GM21423 (cell line): ENCODE data around the gene VWCE.

Experiments used
- ATAC-seq: cut with Tn5 transposase; IDR thresholded peaks from one replicate; pipeline ENCODE4 v1.9.1; 2021; ENCODE audit warnings: mild to moderate bottlenecking, moderate library complexity; ENCODE audit not compliant: unreplicated experiment

VWCE gene

DNA sequence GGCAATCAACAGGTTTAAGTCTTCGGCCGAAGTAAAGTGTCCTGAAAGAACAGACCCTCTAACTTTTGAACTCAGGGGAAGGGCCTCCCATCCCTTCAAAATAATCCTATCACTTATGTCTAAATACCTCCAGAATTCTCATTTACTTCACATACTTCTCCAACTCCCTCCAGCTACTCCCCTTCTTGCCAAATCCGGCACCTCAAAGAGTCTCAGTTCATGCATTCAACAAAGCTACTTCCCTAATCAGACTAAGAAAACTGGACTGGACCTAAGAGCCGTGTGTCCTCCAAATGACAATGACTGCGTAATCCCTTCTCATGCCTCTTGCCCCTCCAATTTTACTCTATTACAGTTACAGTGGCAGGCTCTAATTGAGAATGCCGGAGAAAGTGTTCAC, 36.5 kb upstream of the VWCE start:
- no peak for ATAC-seq

DNA sequence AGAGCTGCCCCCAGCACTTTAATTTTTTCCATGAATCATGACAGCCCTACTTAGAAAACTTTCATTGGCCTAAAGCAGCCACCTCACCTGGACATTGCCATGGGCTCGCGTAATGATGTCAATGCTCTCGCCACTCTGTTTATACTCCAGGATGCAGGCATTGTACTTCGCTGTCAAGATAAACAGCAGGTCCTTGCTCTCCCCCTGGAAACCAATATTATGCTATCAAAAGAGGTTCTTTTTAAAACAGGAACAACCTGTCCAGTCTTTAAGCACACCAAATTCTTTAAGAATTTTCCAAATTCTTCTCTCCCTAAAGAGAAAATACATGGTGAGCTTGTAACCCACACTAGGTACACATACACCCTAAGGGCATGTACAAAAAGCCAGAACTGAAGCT, 34.8 kb upstream of the VWCE start:
- no peak for ATAC-seq

- no peak for ATAC-seq
These were observed 33.2 kb upstream of the VWCE start for GRCh38 chr11:61328351-61328750.

DNA sequence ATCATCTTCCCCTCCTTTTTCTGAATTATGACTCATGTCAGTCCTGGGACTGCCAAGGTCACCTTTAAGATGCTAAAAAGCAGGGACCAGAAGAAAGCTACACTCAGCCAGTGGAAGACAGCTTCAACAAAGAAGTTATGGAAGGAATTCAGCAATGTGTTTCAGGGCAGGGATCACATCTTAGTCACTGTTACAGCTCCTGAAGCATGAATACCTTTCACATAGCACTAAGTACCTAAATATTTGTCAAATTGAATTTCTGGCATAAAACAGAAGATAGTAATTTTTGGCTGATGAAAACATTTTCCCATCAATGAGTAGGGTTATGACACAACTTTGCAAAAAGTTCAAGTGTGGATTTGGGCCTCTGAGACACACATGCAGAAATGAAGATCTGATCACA, 32.6 kb upstream of the VWCE start:
- ATAC-seq = no peak

- ATAC-seq = no peak
These were observed 30.7 kb upstream of the VWCE start for GRCh38 chr11:61325649-61326414.

DNA sequence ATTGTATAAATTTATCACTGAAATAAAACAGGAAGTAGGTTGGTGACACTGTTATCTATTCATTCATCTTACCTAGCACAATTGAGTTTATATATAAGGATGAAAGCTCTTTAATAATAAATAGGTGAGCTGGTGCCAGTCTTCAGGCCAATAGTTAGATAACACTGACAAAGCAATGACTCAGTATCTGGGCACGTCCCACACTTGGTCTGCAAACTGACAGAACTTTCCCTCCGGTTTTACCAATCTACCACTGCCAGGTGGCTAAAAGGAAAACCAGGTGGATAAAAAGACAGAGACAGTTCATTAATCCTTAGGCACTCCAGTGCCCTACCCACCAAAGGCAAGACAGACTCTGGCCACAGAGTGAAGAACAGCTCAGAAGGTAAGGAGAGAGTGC, 20.1 kb upstream of the VWCE start:
- ATAC-seq = no peak

DNA sequence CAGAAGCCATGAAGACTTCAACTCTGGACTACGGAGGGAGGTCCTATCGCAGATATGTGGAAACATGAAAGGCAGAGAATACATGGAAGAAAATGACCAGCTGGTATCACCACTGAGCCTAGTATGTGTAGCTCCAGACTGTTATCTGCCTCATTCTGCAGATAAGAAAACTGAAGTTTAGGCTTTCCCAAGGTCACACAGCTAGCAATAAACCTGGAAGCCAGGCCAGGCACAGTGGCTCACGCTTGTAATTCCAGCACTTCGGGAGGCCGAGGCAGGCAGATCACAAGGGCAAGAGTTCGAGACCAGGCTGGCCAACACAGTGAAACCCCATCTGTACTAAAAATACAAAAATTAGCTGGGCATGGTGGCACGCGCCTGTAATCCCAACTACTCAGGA, 15.6 kb upstream of the VWCE start:
- ATAC-seq = no peak

DNA sequence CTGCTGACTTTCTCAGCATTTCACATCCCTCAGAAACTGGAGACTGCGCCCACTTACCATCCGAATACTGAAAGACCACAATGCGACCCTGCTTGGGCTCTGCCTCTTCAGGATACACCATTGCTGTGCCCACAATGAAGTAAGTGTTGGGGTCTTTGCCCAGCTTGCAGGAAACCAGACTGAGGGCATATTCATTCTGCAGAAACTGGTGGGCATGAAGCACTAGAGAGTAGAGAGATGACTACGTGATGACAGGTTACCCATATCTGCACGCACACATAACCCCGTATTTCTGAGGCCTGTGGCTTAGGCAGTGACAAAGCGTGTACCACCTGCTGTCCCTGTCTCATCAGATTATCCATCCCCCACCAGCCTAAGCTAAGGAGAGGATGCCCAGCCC, 14.6 kb upstream of the VWCE start:
- ATAC-seq = no peak

- no peak for ATAC-seq
These were observed 14.0 kb upstream of the VWCE start for GRCh38 chr11:61309141-61309540.

DNA sequence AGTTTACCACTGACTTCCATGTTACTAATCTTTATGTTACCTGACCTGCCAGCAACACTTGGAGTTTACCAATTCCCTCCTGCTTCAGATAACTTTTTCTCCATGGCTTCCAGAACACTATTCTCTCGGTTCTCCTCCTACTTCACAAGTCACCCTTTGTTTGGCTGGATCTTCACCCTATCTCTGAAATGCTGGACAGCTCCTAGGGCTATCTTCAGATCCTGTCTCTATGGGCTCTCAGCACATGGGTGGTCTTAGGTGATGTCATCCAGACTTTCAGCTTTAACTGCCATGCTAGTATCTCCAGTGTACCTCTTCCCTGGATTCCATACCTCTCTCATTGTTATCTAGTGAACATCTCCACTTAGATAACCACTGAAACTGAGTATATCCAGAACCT, 12.2 kb upstream of the VWCE start:
- no peak for ATAC-seq

DNA sequence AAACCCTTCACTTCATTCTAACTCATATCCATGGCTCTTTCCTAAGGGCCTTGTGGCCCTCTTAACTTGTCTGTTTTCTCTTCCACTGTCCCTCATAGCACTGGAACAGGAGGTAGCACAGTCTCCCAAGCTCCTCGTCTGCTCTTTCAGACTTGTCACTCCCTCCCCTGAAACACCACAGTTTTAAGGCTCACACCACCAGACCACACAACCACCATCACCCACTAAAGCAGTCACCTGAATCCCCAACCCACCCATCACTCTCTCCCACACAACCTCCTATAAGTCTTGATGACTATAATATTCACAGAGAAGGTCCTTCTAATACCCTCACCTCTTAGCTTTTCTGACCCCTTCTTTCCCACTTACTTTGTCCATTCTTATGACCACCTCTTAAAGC, 11.1 kb upstream of the VWCE start:
- ATAC-seq = no peak

- ATAC-seq = no peak
These were observed 10.3 kb upstream of the VWCE start for GRCh38 chr11:61305417-61305816.

DNA sequence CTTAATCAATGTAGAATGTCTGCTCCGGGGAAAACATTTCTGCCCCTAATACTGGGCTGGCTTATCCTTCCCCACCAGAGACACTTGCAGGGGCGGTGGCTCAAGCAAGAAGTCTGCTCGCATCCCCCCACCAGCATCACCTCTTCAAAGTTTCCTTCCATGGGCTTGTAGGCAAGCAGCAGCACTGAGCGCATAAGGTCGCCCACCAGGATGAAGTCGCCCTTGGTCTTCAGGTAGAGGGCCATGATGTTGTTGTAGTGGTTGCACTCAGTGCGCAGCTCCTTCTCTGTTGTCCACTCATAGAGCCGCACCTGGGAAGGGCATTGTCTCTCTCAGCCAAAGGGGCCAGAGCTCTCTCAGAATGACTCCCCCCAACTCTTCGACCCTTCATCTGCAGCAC, 8.6 kb upstream of the VWCE start:
- ATAC-seq = no peak

- ATAC-seq = no peak
These were observed 7.4 kb upstream of the VWCE start for GRCh38 chr11:61302550-61302949.

- ATAC-seq = no peak
These were observed 3.6 kb upstream of the VWCE start for GRCh38 chr11:61298663-61299244.

GRCh38 chr11:61297746-61298145, 2.6 kb upstream of the VWCE start:
- no peak for ATAC-seq

- ATAC-seq = no peak
These were observed 2.2 kb upstream of the VWCE start for GRCh38 chr11:61297341-61297740.

DNA sequence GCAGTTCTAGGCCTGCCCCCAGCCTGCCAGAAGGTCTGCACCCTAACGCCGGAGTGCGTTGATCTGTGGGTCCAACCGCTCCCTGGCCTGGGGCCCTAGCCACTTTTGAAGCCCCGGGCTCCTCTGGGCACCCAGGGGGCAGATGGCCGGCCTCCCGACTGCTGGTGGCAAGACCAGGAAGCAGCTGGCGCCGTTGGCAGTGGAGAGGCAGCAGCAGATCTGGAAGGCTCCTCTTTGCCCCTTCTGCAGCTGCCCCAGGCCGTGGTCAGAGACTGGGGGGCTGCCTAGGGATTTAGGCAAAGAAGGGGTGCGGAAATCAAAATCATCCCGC, 445 bp upstream of the VWCE start:
- no peak for ATAC-seq

GRCh38 chr11:61293867-61294716, 1.0 kb downstream of the VWCE start:
- ATAC-seq = peak; percentile 26

DNA sequence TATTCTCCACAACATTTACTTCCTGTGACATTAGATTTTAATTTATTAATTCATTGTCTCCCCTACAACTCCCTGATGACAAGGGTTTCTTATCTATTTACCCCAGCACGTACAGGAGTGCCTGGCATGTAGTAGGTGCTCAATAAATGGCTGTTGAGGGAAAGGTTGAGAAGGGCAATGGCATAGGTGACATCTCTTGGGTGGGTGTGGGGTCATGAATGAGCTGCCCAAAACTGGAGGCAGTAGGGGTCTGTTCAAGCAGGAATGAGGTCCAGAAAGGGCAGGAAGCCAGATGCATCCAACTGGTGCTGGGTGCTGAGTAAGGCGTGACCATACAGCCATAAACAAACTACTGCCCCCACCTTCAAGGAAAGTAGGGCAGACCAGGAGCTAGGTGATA, 2.8 kb downstream of the VWCE start:
- ATAC-seq = no peak

GRCh38 chr11:61290905-61291690, 4.0 kb downstream of the VWCE start:
- no peak for ATAC-seq
